ENCODE measurements around the gene RNF17. TPM values are rescaled to one million over a fixed set of nuclear protein-coding genes. Genes with fewer than 3 reads are reported as not detected.

RNF17 gene
- total and polyA plus RNA-seq, 2 of the 8 experiments (the other 6 are each of a cell fraction or from before 2014, with no cell fraction given) = not detected

DNA sequence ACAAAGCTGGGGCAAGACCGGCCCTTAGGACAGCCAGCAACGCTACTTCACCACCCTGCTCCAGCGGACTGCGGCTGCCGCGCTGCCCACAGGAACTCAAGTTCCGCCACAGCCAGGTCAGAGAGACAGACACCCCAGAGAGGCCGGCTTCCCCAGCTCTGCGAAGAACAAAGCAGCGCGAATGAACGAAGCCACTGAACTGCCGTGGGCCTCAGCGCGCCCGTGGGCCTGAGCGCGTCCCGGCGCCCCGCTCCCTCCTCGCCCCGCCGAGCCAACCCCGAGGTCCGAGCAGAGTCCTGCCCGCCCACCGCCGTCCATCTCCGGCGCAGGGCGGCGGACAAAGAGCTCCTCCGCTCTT lies 158.4 kb downstream of the RNF17 start:
- Histone ChIP-seq H2BK15ac (ENCODE audit: low read length) (no peak overlapping the region), H2AFZ (ENCODE audit: low read length) (0 out of 2 replicates have a peak overlapping the region, but pooled peaks have one; percentile 27), H3K18ac (ENCODE audit: extremely low read depth, low read length) (peak overlapping the region; percentile 66; the same call in 1 of the 2 replicates), H3K9me3 (ENCODE audit: insufficient read depth in 2 of 2, low read depth in 1 of 2, low read length in 1 of 2) (no peaks in the 10 kb centered on the region), H2BK120ac (replicated peaks; ENCODE audit: low read depth, low read length) (no peak overlapping the region), H3K14ac (ENCODE audit: insufficient read length) (no peak overlapping the region), H3K4me3 (ENCODE audit: extremely low read depth in 1 of 4, insufficient read depth in 2 of 4, low read depth in 3 of 4, low read length in 4 of 4) (peak overlapping the region; percentile 70 to 93 (median 85)), H2BK20ac (ENCODE audit: low read length) (no peak overlapping the region), H3K4me1 (replicated peaks in 1 of 4; ENCODE audit: control insufficient read depth in 3 of 4, insufficient read depth in 4 of 4, low read length in 3 of 4) (peaks cover 0 to 2% (median 2%) of the 10 kb centered on the region in 4 experiments; a peak in 2 of 7 replicates), H2BK5ac (ENCODE audit: low read depth, low read length) (peak overlapping the region; percentile 86), H3K79me2 (ENCODE audit: control insufficient read depth in 1 of 2, insufficient read depth in 2 of 2, low read length in 2 of 2) (peaks cover 0 to 49% of the 10 kb centered on the region in 2 experiments; a peak in 3 of 4 replicates), H4K20me1 (replicated peaks in 1 of 2; ENCODE audit: control insufficient read depth in 1 of 2, insufficient read depth in 2 of 2, low read length in 2 of 2) (peaks cover under 1 to 2% of the 10 kb centered on the region in 2 experiments), H3K27ac (ENCODE audit: low read depth, low read length) (peak overlapping the region; percentile 62; the same call in 1 of the 2 replicates), H3K27me3 (replicated peaks in 1 of 4; ENCODE audit: control insufficient read depth in 3 of 4, extremely low read depth in 1 of 4, insufficient read depth in 3 of 4, low read length in 3 of 4) (no peaks in the 10 kb centered on the region), H3K79me1 (ENCODE audit: low read depth, low read length) (peaks cover 5% of the 10 kb centered on the region; the same call in 1 of the 2 replicates), H2AK5ac (ENCODE audit: low read depth, low read length) (no peak overlapping the region), H3K4ac (replicated peaks; ENCODE audit: insufficient read length, low read depth, low read length) (no peak overlapping the region), H3K9ac (replicated peaks in 1 of 4; ENCODE audit: extremely low read depth in 1 of 4, low read depth in 3 of 4, low read length in 3 of 4) (peak overlapping the region; percentile 65 to 86 (median 82)), H3K23ac (ENCODE audit: insufficient read length) (no peak overlapping the region), H3K36me3 (ENCODE audit: control insufficient read depth in 2 of 4, insufficient read depth in 4 of 4, low read length in 3 of 4) (no peaks in the 10 kb centered on the region), H4K5ac (ENCODE audit: insufficient read length, low read depth, low read length) (peak overlapping the region; percentile 69), H3K4me2 (ENCODE audit: insufficient read depth in 1 of 2, low read depth in 2 of 2, low read length in 2 of 2) (peak overlapping the region; percentile 69 to 78), H2BK12ac (ENCODE audit: low read depth, low read length) (no peak overlapping the region), H4K91ac (replicated peaks; ENCODE audit: insufficient read length, low read length) (no peak overlapping the region), H3K23me2 (ENCODE audit: low read depth, low read length) (peaks cover 3% of the 10 kb centered on the region; the same call in 1 of the 2 replicates), H4K8ac (ENCODE audit: extremely low read depth, insufficient read depth, low read length) (peak overlapping the region; percentile 96; the same call in 1 of the 2 replicates), H3K56ac (replicated peaks; ENCODE audit: insufficient read length, low read depth, low read length) (peak overlapping the region; percentile 92)
- FAIRE-seq = no peak
- WGBS, 2 experiments (ENCODE audit: extremely low coverage in 1 of 2, insufficient coverage in 1 of 2, insufficient read length in 1 of 2, insufficient replicate concordance in 2 of 2, low coverage in 1 of 2, low lambda C conversion rate in 2 of 2, missing lambda C conversion rate in 1 of 2) = 8% methylated on average over 12 of the region's 34 CpGs; no CpG with 5 or more reads in 1 of the 2 experiments
- ChIA-PET CTCF (ENCODE audit: partially characterized antibody) (no interaction called here), POLR2A (ENCODE audit: partially characterized antibody) (interaction anchor here (0.6 to 1.5 kb wide), 11 partner anchors 9 to 175 kb away, joined by 3 to 6 read pairs (median 4); no protein-coding TSS in a partner anchor)
- TF ChIP-seq YY1 (IDR thresholded peaks at IDR 0.05; ENCODE audit: low read depth, low read length) (no peak), EGR1 (IDR thresholded peaks at IDR 0.05; ENCODE audit: borderline replicate concordance, low read depth, low read length) (no peak), ASH2L (IDR thresholded peaks at IDR 0.05; ENCODE audit: low read length) (peak; percentile 95), KDM4A (IDR thresholded peaks at IDR 0.05; ENCODE audit: low read depth, low read length, severe bottlenecking) (peak; percentile 57), PHF8 (conservative IDR thresholded peaks at IDR 0.05; ENCODE audit: low read depth, low read length) (peak; percentile 68; the same call in 1 of the 2 replicates), SIN3A (conservative IDR thresholded peaks at IDR 0.05 in 1 of 2, IDR thresholded peaks at IDR 0.05 in 1 of 2; ENCODE audit: low read depth in 1 of 2, low read length in 2 of 2) (0 out of 4 replicates have a peak, but pooled peaks of 1 of the 2 experiments have one; percentile 80), POLR2A (IDR thresholded peaks at IDR 0.05; ENCODE audit: control extremely low read depth in 1 of 2, low read depth in 2 of 2, low read length in 2 of 2) (no peak), SP1 (IDR thresholded peaks at IDR 0.05; ENCODE audit: low read depth, low read length) (no peak), TCF12 (IDR thresholded peaks at IDR 0.05; ENCODE audit: low read depth, low read length) (no peak), EP300 (IDR thresholded peaks at IDR 0.05; ENCODE audit: borderline replicate concordance in 1 of 2, low read depth in 2 of 2, low read length in 2 of 2) (no peak)
- no peak for DNase-seq (ENCODE audit: low read depth in 1 of 2, low spot score in 2 of 2)
